LoVo (cell line): ENCODE results near the gene C4B.
A peak's percentile ranks its signal among the peaks of the same experiment; 100 is the strongest.
"Not testable (repeated sequence)": the region's sequence is repeated elsewhere in the genome, so short reads cannot be mapped to it uniquely, and the experiment has no call there.

ENCODE experiments used
- DNase-seq: peaks from one replicate; pipeline ENCODE4 v3.0.0-alpha.2; 2016; ENCODE audit warnings: low spot score

C4B gene

DNA sequence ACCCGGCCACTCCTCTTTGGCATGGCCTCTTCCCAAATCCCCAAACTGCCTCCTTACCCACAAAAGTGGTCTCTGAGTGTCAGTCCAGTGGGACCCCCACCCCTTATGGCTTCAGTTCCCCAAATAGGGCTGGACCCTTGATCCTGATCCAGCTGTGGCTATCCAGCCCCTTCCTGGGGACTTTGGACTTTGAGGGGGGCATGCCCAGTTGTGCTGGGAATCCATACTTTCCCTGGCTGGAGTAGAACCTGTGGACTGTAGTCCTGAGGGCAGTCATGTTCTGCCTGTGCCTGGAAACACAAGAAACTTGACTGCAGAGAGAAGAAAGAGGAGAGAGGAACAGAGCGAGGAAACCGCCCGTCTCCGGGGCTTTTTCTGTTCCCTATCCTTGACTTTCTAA lies 22.5 kb downstream of the C4B start:
- not testable (repeated sequence) for DNase-seq

DNA sequence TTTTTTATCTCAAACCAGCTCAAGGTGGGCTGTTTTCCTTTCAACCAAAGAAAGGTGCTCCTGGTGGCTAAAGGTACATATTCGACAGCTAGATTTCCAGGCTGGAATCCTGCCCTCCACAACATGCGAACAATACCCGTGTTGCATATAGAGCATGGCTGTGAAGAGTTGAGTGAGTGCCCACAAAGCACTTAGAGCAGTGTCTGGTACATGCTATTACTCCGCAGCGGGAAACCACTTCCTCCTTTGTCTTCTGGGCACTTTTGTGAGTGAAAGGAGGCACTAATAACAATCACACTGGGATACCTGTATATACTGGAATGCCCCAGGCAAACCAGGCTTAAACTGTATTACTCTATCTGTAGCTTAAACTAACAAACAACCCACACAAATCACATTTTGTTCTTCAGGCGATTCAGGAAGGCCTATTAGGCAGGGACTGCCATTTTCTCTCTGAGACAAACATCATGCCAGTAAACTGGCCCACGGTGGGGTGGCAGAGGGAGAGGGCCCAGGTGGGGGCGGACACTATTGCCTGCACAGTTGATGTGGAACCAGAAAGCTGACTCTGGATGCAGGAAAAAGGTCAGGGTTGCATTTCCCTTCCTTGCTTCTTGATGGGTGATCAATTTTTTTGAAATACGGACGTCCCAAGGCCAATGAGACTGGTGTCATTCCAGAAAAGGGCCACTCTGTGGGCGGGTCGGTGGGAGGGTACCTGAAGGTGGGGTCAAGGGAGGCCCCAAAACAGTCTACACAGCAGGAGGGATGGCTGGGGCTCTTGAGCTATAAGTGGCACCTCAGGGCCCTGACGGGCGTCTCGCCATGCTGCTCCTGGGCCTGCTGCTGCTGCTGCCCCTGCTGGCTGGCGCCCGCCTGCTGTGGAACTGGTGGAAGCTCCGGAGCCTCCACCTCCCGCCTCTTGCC lies 23.3 kb downstream of the C4B start, which contains the start of gene CYP21A2:
TSS of gene CYP21A2 (plus strand) at position 818 of the 927 bp plus-strand sequence. CDS start at position 826, 8 bp downstream.
- DNase-seq, result not testable (repeated sequence)

GRCh38 chr6:32038878-32039277 lies 24.3 kb downstream of the C4B start:
- not testable (repeated sequence) for DNase-seq

- DNase-seq, result not testable (repeated sequence)
These were observed 25.0 kb downstream of the C4B start for GRCh38 chr6:32039321-32040274.

GRCh38 chr6:32040299-32041049 lies 25.9 kb downstream of the C4B start:
- not testable (repeated sequence) for DNase-seq

- not testable (repeated sequence) for DNase-seq
These were observed 26.4 kb downstream of the C4B start for GRCh38 chr6:32041050-32041321.

- not testable (repeated sequence) for DNase-seq
These were observed 26.8 kb downstream of the C4B start for GRCh38 chr6:32041385-32041784.

DNA sequence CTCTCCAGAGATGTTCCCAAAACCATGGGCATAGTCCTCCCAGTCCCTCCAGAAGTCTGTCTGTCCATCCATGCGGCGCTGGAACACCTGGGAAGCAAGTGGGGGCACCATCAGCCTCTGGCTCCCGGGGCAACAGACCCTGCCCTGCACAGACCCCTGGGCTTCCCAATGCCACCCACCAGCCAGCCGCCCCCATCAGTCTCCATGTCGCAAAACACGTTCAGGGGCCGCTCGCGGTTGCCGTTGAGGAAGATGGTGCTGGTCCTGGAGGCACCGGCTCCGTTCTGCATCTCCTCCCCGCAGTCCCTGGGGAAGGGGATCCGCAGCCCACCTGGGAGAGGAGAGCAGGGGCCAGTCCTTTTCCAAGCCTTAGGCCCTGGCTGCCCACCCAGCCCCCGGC lies 27.7 kb downstream of the C4B start:
- DNase-seq, result not testable (repeated sequence)

DNA sequence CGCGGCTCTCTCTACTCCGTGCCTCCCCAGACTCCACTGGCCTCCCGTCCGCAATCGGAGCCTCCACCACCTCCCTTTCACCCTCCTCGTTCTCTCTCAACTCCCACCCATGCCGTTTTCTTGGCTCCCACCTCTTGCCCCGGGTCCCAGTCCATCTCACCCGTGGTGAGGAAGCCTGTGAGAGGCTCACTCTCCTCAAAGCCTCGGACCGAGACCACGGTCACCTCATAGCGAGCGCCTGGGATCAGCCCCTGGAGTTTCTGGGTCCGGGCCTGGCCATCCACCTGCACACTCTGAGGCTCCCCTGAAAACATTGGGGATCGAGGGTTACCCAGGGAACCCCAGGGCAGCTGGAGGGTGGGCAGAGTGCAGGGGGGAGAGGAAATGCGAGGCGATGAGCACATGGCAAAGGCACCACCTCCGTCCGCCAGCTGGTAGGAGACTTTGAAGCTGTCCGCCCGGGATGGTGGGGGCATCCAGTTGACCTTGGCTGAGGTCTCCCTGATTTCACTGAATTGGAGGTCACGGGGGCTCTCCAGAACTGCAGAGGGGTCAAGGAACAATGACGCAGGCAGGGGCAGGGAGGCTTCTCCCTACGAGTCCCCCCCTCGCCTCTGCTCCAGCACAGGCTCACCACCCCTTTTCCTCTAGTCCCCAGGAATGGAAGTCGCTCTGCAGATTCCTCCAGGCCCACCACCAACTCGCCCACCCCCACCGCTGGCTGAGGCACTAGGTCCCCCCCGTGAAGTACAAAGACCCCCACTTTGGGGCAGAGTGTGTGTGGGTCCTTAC lies 29.2 kb downstream of the C4B start:
- DNase-seq, result not testable (repeated sequence)

DNA sequence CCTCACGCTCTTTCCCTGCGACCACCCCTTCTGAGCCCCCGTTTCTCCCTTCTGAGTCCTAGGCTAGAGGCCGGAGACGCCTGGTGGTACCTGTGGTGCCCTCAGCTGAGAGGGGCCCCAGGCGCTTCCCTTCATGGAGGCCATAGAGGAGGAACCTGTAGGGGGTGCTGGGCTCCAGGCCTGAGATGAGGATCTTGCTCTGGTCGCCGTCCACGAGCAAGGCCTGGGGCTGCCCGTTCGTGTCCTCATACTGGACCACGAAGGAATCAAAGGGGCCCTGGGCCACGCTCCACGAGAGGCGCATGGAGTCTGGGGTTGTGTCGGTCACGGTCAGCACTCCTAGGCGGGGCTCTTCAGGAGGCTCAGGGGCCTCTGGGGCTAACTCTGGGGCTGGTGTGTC lies 30.3 kb downstream of the C4B start:
- not testable (repeated sequence) for DNase-seq

DNA sequence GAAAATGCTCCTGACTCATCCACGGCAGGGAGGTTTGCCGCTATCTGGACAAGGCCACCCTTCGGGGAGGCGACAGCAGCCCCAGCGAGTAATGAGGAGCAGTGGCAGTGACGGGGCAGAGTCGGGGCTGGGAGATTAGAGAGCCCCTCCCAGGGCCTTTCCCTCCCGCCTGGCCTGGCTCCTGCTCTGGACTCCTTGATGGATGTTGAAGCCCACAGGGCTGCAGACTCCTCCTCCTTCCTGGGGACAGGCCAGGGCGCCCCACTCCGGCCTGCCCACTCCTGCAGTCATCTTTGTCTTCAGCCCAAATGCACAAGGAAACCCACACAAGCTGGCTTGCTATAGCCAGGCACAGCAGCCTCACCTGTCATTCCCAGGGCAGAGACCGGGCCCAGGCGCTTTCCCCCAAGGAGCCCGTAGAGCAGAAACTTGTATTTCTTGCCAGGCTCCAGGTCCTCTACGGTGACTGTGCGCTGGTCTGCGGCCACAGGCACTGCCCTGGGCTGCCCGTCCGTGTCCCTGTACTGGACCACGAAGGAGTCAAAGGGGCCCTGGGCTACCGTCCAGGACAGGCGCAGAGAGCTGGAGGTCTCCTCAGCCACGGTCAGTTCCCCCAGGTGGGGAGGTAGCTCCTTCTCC lies 31.3 kb downstream of the C4B start:
- no peak for DNase-seq

GRCh38 chr6:32046450-32047083 lies 32.0 kb downstream of the C4B start:
- DNase-seq, result no peak

- DNase-seq, result no peak
These were observed 32.5 kb downstream of the C4B start for GRCh38 chr6:32047084-32047478.

- no peak for DNase-seq
These were observed 32.9 kb downstream of the C4B start for GRCh38 chr6:32047539-32047854.

GRCh38 chr6:32047855-32048766 lies 33.5 kb downstream of the C4B start:
- peak; percentile 63 for DNase-seq

DNA sequence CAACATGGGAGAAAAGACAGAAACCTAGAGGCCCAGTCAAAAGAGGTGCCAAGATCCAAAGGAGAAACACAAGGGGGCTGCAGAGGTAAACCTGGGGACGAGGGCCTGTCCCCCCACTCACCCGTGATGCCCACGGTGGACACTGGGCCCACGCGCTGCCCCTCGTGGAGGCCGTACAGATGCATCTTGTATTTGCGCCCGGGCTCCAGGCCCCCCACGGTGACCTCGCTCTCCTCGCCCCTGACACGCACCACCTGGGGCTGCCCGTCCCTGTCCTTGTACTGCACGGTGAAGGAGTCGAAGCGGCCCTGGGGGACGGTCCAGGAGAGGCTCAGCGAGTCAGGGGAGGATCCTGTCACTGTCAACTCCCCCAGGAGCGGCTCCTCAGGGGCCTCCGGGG lies 34.6 kb downstream of the C4B start:
- not testable (repeated sequence) for DNase-seq

GRCh38 chr6:32049736-32050135 lies 35.1 kb downstream of the C4B start:
- DNase-seq, result not testable (repeated sequence)

GRCh38 chr6:32050562-32050961 lies 36.0 kb downstream of the C4B start:
- DNase-seq, result no peak

DNA sequence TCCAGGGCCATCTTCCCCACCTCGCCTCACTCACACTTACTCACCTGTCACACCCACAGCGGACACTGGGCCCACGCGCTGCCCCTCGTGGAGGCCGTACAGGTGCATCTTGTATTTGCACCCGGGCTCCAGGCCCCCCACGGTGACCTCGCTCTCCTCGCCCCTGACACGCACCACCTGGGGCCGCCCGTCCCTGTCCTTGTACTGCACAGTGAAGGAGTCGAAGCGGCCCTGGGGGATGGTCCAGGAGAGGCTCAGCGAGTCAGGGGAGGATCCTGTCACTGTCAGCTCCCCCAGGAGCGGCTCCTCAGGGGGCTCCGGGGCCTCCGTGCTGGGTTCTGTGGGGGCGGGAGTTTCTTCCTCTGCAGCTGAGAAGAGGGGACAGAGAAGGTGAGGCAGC lies 38.0 kb downstream of the C4B start:
- DNase-seq, result not testable (repeated sequence)
